Activated CD8-positive, alpha-beta T cell treated with anti-CD3 and anti-CD28 coated beads for 36 hours (primary cell): ENCODE data around the gene DIAPH3. TPM values are rescaled to one million over a fixed set of nuclear protein-coding genes. Genes with fewer than 3 reads are reported as not detected.
A peak's percentile ranks its signal among the peaks of the same experiment; 100 is the strongest.

ENCODE experiments used
- ATAC-seq: fragments of 200-7000 bp; cut with Tn5 transposase; one replicate; pipeline ENCODE4 v1.10.0; 2021; ENCODE audit warnings: mild to moderate bottlenecking, moderate library complexity
- CTCF ChIA-PET: fragments of 350-600 bp; sonication (Branson Sonifier 250); formaldehyde crosslinking; loops from one replicate; lab custom pipeline; 2021; ENCODE audit warnings: antibody characterized with exemption; lab: Charles Lee
- POLR2A ChIA-PET: fragments of 350-600 bp; sonication (Branson Sonifier 250); formaldehyde crosslinking; loops from one replicate; lab custom pipeline; 2021; ENCODE audit warnings: antibody characterized with exemption; lab: Charles Lee
- DNase-seq: peaks from one replicate; pipeline ENCODE4 v3.0.0-alpha.2; 2020
- H3K27ac Mint-ChIP-seq: one replicate; pipeline ENCODE4 v1.8.0; 2021; ENCODE audit warnings: mild to moderate bottlenecking, mixed read lengths
- H3K27me3 Mint-ChIP-seq: one replicate; pipeline ENCODE4 v1.8.0; 2021; ENCODE audit warnings: mixed read lengths
- H3K36me3 Mint-ChIP-seq: one replicate; pipeline ENCODE4 v1.8.0; 2021; ENCODE audit warnings: low read depth, mixed read lengths
- H3K4me1 Mint-ChIP-seq: one replicate; pipeline ENCODE4 v1.8.0; 2021; ENCODE audit warnings: low read depth, mixed read lengths
- H3K4me3 Mint-ChIP-seq: one replicate; pipeline ENCODE4 v1.8.0; 2021; ENCODE audit warnings: mild to moderate bottlenecking, moderate library complexity, mixed read lengths
- H3K9me3 Mint-ChIP-seq: one replicate; pipeline ENCODE4 v1.8.0; 2021; ENCODE audit warnings: mixed read lengths
- intact Hi-C: fragments of 100-400 bp; cut with micrococcal nuclease; formaldehyde crosslinking; loops from one replicate; pipeline ENCODE4 v1.10.0; 2022
- total RNA-seq, 2 experiments: library from RNA; stranded (reverse); gene quantifications; one replicate each; pipeline ENCODE4 v1.2.3, GENCODE V29; 2021
- TF ChIP-seq, protein P1 (sequence below): fragments of 200-600 bp; IDR thresholded peaks from one replicate; pipeline ENCODE4 v1.8.0; 2022; ENCODE audit warnings: antibody characterized with exemption, mild to moderate bottlenecking

Gene DIAPH3
- total RNA-seq, 2 experiments from 2014 or later: 23.0 to 25.4 TPM

GRCh38 chr13:59743195-59743594 lies 420.5 kb downstream of the DIAPH3 start:
- intact Hi-C loops: no loop called here
- Mint-ChIP-seq H3K27ac (no peak overlapping the region), H3K4me3 (no peak overlapping the region), H3K4me1 (no peaks in the 10 kb centered on the region), H3K36me3 (no peaks in the 10 kb centered on the region), H3K9me3 (no peaks in the 10 kb centered on the region), H3K27me3 (no peaks in the 10 kb centered on the region)
- DNase-seq: no peak
- TF ChIP-seq, protein P1, sequence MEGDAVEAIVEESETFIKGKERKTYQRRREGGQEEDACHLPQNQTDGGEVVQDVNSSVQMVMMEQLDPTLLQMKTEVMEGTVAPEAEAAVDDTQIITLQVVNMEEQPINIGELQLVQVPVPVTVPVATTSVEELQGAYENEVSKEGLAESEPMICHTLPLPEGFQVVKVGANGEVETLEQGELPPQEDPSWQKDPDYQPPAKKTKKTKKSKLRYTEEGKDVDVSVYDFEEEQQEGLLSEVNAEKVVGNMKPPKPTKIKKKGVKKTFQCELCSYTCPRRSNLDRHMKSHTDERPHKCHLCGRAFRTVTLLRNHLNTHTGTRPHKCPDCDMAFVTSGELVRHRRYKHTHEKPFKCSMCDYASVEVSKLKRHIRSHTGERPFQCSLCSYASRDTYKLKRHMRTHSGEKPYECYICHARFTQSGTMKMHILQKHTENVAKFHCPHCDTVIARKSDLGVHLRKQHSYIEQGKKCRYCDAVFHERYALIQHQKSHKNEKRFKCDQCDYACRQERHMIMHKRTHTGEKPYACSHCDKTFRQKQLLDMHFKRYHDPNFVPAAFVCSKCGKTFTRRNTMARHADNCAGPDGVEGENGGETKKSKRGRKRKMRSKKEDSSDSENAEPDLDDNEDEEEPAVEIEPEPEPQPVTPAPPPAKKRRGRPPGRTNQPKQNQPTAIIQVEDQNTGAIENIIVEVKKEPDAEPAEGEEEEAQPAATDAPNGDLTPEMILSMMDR: no peak
- no peak for ATAC-seq
- CTCF ChIA-PET: no interaction called here
- POLR2A ChIA-PET: no interaction called here

- Mint-ChIP-seq H3K36me3 (no peaks in the 10 kb centered on the region), H3K9me3 (no peaks in the 10 kb centered on the region), H3K4me3 (no peak overlapping the region), H3K27ac (no peak overlapping the region), H3K4me1 (no peaks in the 10 kb centered on the region), H3K27me3 (no peaks in the 10 kb centered on the region)
- TF ChIP-seq, protein P1: no peak
- ChIA-PET POLR2A (no interaction called here), CTCF (no interaction called here)
- no peak for DNase-seq
- no peak for ATAC-seq
- intact Hi-C loops: no loop called here
These were observed 421.3 kb downstream of the DIAPH3 start for GRCh38 chr13:59742467-59742866.

GRCh38 chr13:59738921-59739320 lies 424.8 kb downstream of the DIAPH3 start:
- DNase-seq: no peak
- intact Hi-C loops: no loop called here
- no peaks in the 10 kb centered on the region for H3K4me1 Mint-ChIP-seq
- no peak overlapping the region for H3K4me3 Mint-ChIP-seq
- TF ChIP-seq, protein P1: no peak
- no peaks in the 10 kb centered on the region for H3K9me3 Mint-ChIP-seq
- H3K27me3 Mint-ChIP-seq: no peaks in the 10 kb centered on the region
- ChIA-PET POLR2A (no interaction called here), CTCF (no interaction called here)
- no peak overlapping the region for H3K27ac Mint-ChIP-seq
- ATAC-seq: no peak
- H3K36me3 Mint-ChIP-seq: no peaks in the 10 kb centered on the region

DNA sequence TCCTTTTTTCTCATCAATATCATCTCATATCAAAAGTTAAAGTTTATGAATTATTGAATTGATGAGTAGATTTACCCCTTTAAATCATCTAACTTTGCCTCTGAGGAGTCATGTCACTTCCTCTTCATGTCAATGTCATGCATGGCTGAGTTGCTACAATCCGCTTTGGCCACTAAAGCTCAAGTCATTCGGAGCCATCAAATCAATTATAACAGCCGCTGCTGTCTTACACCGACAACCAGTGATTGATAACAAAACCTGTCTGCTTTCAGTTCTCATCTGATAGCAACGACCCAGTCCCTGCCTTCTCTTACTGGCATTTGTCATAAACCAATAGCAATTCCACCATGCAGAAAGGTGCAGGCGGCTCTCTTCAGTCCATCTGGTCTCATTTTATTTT lies 429.3 kb downstream of the DIAPH3 start:
- no peaks in the 10 kb centered on the region for H3K4me1 Mint-ChIP-seq
- ATAC-seq (peak; percentile 24), DNase-seq (no peak)
- POLR2A ChIA-PET: no interaction called here
- H3K27me3 Mint-ChIP-seq: no peaks in the 10 kb centered on the region
- H3K27ac Mint-ChIP-seq: no peak overlapping the region
- no peaks in the 10 kb centered on the region for H3K9me3 Mint-ChIP-seq
- intact Hi-C loops: no loop called here
- no peaks in the 10 kb centered on the region for H3K36me3 Mint-ChIP-seq
- TF ChIP-seq, protein P1: no peak
- CTCF ChIA-PET: no interaction called here
- no peak overlapping the region for H3K4me3 Mint-ChIP-seq

GRCh38 chr13:59733744-59734143 lies 430.0 kb downstream of the DIAPH3 start:
- TF ChIP-seq, protein P1: no peak
- ChIA-PET CTCF (no interaction called here), POLR2A (no interaction called here)
- no peaks in the 10 kb centered on the region for H3K9me3 Mint-ChIP-seq
- no peak overlapping the region for H3K4me3 Mint-ChIP-seq
- ATAC-seq (no peak), DNase-seq (no peak)
- H3K27me3 Mint-ChIP-seq: no peaks in the 10 kb centered on the region
- H3K4me1 Mint-ChIP-seq: no peaks in the 10 kb centered on the region
- H3K27ac Mint-ChIP-seq: no peak overlapping the region
- H3K36me3 Mint-ChIP-seq: no peaks in the 10 kb centered on the region
- intact Hi-C loops: no loop called here
